ENCODE data around the gene PKN3. TPM values are rescaled to one million over a fixed set of nuclear protein-coding genes. Genes with fewer than 3 reads are reported as not detected.
"Not testable (repeated sequence)": the region's sequence is repeated elsewhere in the genome, so short reads cannot be mapped to it uniquely, and the experiment has no call there.

Gene PKN3
- polyA plus RNA-seq (ENCODE audit: insufficient read length): 8.6 TPM

- DNase-seq: peak; percentile 88
These were observed at the start of gene PKN3 for GRCh38 chr9:128702445-128702948. Gene PKN3 (plus strand): TSS chr9:128702503. CDS start chr9:128702916, 413 bp downstream.

GRCh38 chr9:128653908-128654307 is 48.4 kb upstream of the PKN3 start:
- no peak for DNase-seq

GRCh38 chr9:128654481-128654880 is 47.8 kb upstream of the PKN3 start:
- no peak for DNase-seq

- DNase-seq: peak; percentile 97
These were observed 45.6 kb upstream of the PKN3 start, which contains the start of gene DYNC2I2 for GRCh38 chr9:128656416-128657343. Gene DYNC2I2 (minus strand): TSS chr9:128656847. CDS start chr9:128656726, 121 bp downstream.

GRCh38 chr9:128657344-128657704 is 45.0 kb upstream of the PKN3 start:
- no peak for DNase-seq

GRCh38 chr9:128657796-128658195 is 44.5 kb upstream of the PKN3 start:
- no peak for DNase-seq

- not testable (repeated sequence) for DNase-seq
These were observed 35.8 kb upstream of the PKN3 start for GRCh38 chr9:128666481-128666941.

- no peak for DNase-seq
These were observed 32.5 kb upstream of the PKN3 start for GRCh38 chr9:128669786-128670185.

- no peak for DNase-seq
These were observed 26.9 kb upstream of the PKN3 start for GRCh38 chr9:128675382-128675781.

GRCh38 chr9:128677794-128678193 is 24.5 kb upstream of the PKN3 start:
- DNase-seq: no peak

- peak; percentile 40 for DNase-seq
These were observed 18.8 kb upstream of the PKN3 start for GRCh38 chr9:128683340-128684064.

GRCh38 chr9:128684065-128684324 is 18.3 kb upstream of the PKN3 start:
- DNase-seq: no peak

GRCh38 chr9:128684325-128685199 is 17.7 kb upstream of the PKN3 start:
- peak; percentile 82 for DNase-seq

GRCh38 chr9:128685636-128686489 is 16.4 kb upstream of the PKN3 start:
- DNase-seq: no peak

GRCh38 chr9:128687453-128687852 is 14.8 kb upstream of the PKN3 start:
- DNase-seq: no peak

- DNase-seq: peak; percentile 98
These were observed 13.6 kb upstream of the PKN3 start, which contains the start of gene SET for GRCh38 chr9:128688501-128689292. Gene SET (plus strand): TSS chr9:128689222. CDS start chr9:128689583, 361 bp downstream.

- no peak for DNase-seq
These were observed 13.0 kb upstream of the PKN3 start for GRCh38 chr9:128689293-128689774.

GRCh38 chr9:128689820-128690683 is 12.3 kb upstream of the PKN3 start:
- DNase-seq: peak; percentile 58

- DNase-seq: no peak
These were observed 11.6 kb upstream of the PKN3 start for GRCh38 chr9:128690684-128691034.
